Mesenchymal stem cell (in vitro differentiated cells and primary cell): ENCODE results near the gene ALOX12B.
A peak's percentile ranks its signal among the peaks of the same experiment; 100 is the strongest.

Experiments
- DNase-seq: peaks from one replicate; pipeline ENCODE4 v3.0.0-alpha.2; 2013
- H2AFZ ChIP-seq: one replicate; pipeline ENCODE4 v1.6.1; 2013; ENCODE audit warnings: low read depth, mild to moderate bottlenecking, control low read depth, inconsistent platforms, low read length, moderate library complexity
- H2AK5ac ChIP-seq: 2 replicates; pipeline ENCODE4 v1.6.1; 2013; ENCODE audit warnings: low read length, moderate library complexity, mild to moderate bottlenecking, inconsistent platforms; ENCODE audit not compliant: severe bottlenecking
- H2BK120ac ChIP-seq: one replicate; pipeline ENCODE4 v1.6.1; 2013; ENCODE audit warnings: low read depth, mild to moderate bottlenecking, inconsistent platforms, low read length, moderate library complexity
- H2BK12ac ChIP-seq, 2 experiments: one replicate each; pipeline ENCODE4 v1.6.1; 2013; ENCODE audit warnings: inconsistent platforms in 2 of 2, low read length in 2 of 2, mild to moderate bottlenecking in 2 of 2, moderate library complexity in 2 of 2, control low read depth in 1 of 2
- H2BK15ac ChIP-seq: one replicate; pipeline ENCODE4 v1.6.1; 2013; ENCODE audit warnings: mild to moderate bottlenecking, low read depth, inconsistent platforms; ENCODE audit not compliant: poor library complexity, severe bottlenecking
- H2BK5ac ChIP-seq: 2 replicates; pipeline ENCODE4 v1.6.1; 2013; ENCODE audit warnings: low read depth, mild to moderate bottlenecking, low read length, control low read depth, inconsistent platforms; ENCODE audit not compliant: poor library complexity, severe bottlenecking
- H3K14ac ChIP-seq, 2 experiments: one replicate each; pipeline ENCODE4 v1.6.1; 2013; ENCODE audit warnings: inconsistent platforms in 2 of 2, low read length in 2 of 2, control low read depth in 1 of 2, mild to moderate bottlenecking in 1 of 2, moderate library complexity in 1 of 2
- H3K18ac ChIP-seq, 2 experiments: one replicate each; pipeline ENCODE4 v1.6.1; 2013; ENCODE audit warnings: inconsistent platforms in 2 of 2, low read length in 2 of 2, control low read depth in 1 of 2, low read depth in 1 of 2, mild to moderate bottlenecking in 1 of 2
- H3K23ac ChIP-seq, 2 experiments: one replicate each; pipeline ENCODE4 v1.6.1; 2013; ENCODE audit warnings: inconsistent platforms in 2 of 2, low read length in 2 of 2, mild to moderate bottlenecking in 2 of 2, moderate library complexity in 2 of 2, control low read depth in 1 of 2
- H3K27ac ChIP-seq: 2 replicates; pipeline ENCODE4 v1.5.1; 2013; ENCODE audit warnings: mild to moderate bottlenecking, moderate library complexity, low read length, control low read depth, inconsistent platforms; ENCODE audit not compliant: poor library complexity, severe bottlenecking
- H3K27me3 ChIP-seq, 2 experiments: 2 replicates each; pipeline versions ENCODE4 v1.6.1 to v1.7.0; 2013; ENCODE audit warnings: low read length in 2 of 2, mild to moderate bottlenecking in 2 of 2, moderate library complexity in 2 of 2, control low read depth in 1 of 2, inconsistent platforms in 1 of 2; ENCODE audit not compliant: control insufficient read depth in 1 of 2, insufficient read depth in 1 of 2
- H3K36me3 ChIP-seq, 2 experiments: 2 replicates each; pipeline versions ENCODE4 v1.6.1 to v1.7.0; 2013; ENCODE audit warnings: low read length in 2 of 2, control low read depth in 1 of 2, inconsistent platforms in 1 of 2, low read depth in 1 of 2, mild to moderate bottlenecking in 1 of 2; ENCODE audit not compliant: insufficient read depth in 2 of 2, control insufficient read depth in 1 of 2
- H3K4ac ChIP-seq, 2 experiments: one replicate each; pipeline ENCODE4 v1.6.1; 2013; ENCODE audit warnings: inconsistent platforms in 2 of 2, low read length in 2 of 2, mild to moderate bottlenecking in 2 of 2, moderate library complexity in 2 of 2, control low read depth in 1 of 2, low read depth in 1 of 2
- H3K4me1 ChIP-seq: 2 replicates; pipeline ENCODE4 v1.6.1; 2013; ENCODE audit warnings: low read depth, low read length, control low read depth; ENCODE audit not compliant: control insufficient read depth, insufficient read depth
- H3K4me2 ChIP-seq: 2 replicates; pipeline ENCODE4 v1.6.1; 2013; ENCODE audit warnings: low read length, mild to moderate bottlenecking, inconsistent platforms; ENCODE audit not compliant: poor library complexity, severe bottlenecking
- H3K4me3 ChIP-seq, 2 experiments: 2 replicates each; pipeline versions ENCODE4 v1.5.1 to v1.7.0; 2013; ENCODE audit warnings: low read length in 2 of 2, mild to moderate bottlenecking in 2 of 2, control low read depth in 1 of 2, low read depth in 1 of 2; ENCODE audit not compliant: insufficient read depth in 1 of 2
- H3K79me1 ChIP-seq: replicated peaks from 2 replicates; pipeline ENCODE4 v1.6.1; 2013; ENCODE audit warnings: mild to moderate bottlenecking, control low read depth, low read length, inconsistent platforms; ENCODE audit not compliant: poor library complexity, severe bottlenecking
- H3K9ac ChIP-seq: 2 replicates; pipeline ENCODE4 v1.7.0; 2013; ENCODE audit warnings: mild to moderate bottlenecking, low read length, moderate library complexity
- H3K9me3 ChIP-seq: 2 replicates; pipeline ENCODE4 v1.7.0; 2013; ENCODE audit warnings: mild to moderate bottlenecking, low read length; ENCODE audit not compliant: control insufficient read depth
- H4K8ac ChIP-seq: one replicate; pipeline ENCODE4 v1.6.1; 2013; ENCODE audit warnings: inconsistent platforms, mild to moderate bottlenecking, low read length, moderate library complexity
- H4K91ac ChIP-seq: one replicate; pipeline ENCODE4 v1.6.1; 2013; ENCODE audit warnings: mild to moderate bottlenecking, low read length, inconsistent platforms
- WGBS: methylation state at CpG from one replicate; pipeline ENCODE4 v1.1.7; 2013; ENCODE audit warnings: mixed read lengths; 5-methylcytosine and 5-hydroxymethylcytosine counted together

The ALOX12B gene

DNA sequence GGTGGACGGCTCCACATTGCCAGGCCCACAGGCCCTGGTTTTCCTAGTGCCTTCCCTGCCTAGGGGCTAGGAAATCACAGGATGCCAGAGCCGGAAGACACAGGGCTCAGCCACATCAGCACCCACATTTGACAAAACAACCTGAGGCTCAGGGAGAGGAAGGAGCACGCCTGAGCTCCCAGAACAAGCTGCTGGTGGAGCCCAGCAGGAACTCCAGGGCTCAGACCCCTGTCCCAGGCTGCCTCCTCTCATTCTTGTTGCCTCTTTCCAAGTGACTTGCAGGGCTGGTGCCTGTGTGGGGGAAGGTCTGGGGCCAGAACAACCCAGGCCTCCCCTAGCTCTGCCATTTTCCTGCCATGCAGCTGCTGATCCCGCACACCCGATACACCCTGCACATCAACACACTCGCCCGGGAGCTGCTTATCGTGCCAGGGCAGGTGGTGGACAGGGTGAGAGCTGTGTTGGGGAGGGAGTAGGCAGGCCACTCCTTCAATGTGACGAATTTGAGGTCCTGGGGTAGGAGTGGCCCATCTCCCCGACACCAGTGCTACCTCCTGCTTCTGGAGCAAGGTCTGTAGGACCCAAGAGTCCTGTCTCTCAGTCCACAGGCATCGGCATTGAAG, 41.1 kb downstream of the ALOX12B start:
- Histone ChIP-seq H3K9ac (no peak overlapping the region), H3K4me1 (no peaks in the 10 kb centered on the region), H3K79me1 (no peaks in the 10 kb centered on the region), H3K14ac (no peak overlapping the region), H3K9me3 (no peaks in the 10 kb centered on the region), H3K27ac (no peak overlapping the region), H2BK120ac (no peak overlapping the region), H3K27me3 (peaks cover 29 to 50% of the 10 kb centered on the region in 2 experiments), H4K91ac (no peak overlapping the region), H3K4me2 (no peak overlapping the region), H2AK5ac (no peak overlapping the region), H2AFZ (no peak overlapping the region), H2BK5ac (no peak overlapping the region), H3K36me3 (no peaks in the 10 kb centered on the region), H4K8ac (no peak overlapping the region), H2BK15ac (peak overlapping the region; percentile 26), H2BK12ac (no peak overlapping the region), H3K4ac (no peak overlapping the region), H3K18ac (no peak overlapping the region), H3K23ac (no peak overlapping the region), H3K4me3 (no peak overlapping the region)
- DNase-seq = no peak
- 79% methylated on average over 8 of the region's 11 CpGs for WGBS

DNA sequence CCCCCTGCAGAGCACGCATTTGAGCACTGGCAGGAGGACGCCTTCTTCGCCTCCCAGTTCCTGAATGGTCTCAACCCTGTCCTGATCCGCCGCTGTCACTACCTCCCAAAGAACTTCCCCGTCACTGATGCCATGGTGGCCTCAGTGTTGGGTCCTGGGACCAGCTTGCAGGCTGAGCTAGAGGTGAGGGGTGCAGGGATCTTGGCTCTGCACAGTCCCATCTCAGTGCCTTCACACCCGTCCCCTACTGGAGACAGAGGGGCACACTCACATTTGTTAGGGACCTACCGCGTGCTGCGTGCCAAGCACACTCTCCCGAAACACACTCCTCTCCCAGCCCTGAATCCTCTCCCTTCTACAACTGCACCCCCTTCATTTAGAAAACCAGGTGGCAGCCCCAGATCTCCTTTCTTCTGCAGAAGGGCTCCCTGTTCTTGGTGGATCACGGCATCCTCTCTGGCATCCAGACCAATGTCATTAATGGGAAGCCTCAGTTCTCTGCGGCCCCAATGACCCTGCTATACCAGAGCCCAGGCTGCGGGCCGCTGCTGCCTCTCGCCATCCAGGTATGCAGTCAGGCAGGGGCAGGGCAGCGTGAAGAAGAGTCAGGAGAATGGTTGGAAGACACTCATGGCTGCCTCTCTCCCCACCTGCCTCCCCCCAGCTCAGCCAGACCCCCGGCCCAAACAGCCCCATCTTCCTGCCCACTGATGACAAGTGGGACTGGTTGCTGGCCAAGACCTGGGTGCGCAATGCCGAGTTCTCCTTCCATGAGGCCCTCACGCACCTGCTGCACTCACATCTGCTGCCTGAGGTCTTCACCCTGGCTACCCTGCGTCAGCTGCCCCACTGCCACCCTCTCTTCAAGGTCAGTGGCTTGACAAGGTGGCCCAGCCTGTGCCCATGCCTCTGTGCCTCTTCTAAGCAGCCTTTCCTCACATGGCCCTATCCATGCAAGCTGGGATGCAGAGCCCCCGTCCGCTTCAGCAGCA, 42.4 kb downstream of the ALOX12B start:
- Histone ChIP-seq H3K14ac (no peak overlapping the region), H3K23ac (peak overlapping the region in 1 of 2 experiments; percentile 79), H3K4ac (no peak overlapping the region), H3K9ac (no peak overlapping the region), H3K79me1 (no peaks in the 10 kb centered on the region), H3K27ac (no peak overlapping the region), H3K27me3 (peaks cover 38 to 41% of the 10 kb centered on the region in 2 experiments), H4K91ac (no peak overlapping the region), H3K4me3 (no peak overlapping the region), H4K8ac (no peak overlapping the region), H3K4me2 (no peak overlapping the region), H2BK12ac (no peak overlapping the region), H2BK5ac (no peak overlapping the region), H2BK120ac (no peak overlapping the region), H2BK15ac (no peak overlapping the region), H2AFZ (no peak overlapping the region), H2AK5ac (no peak overlapping the region), H3K36me3 (no peaks in the 10 kb centered on the region), H3K4me1 (no peaks in the 10 kb centered on the region), H3K9me3 (no peaks in the 10 kb centered on the region), H3K18ac (no peak overlapping the region)
- WGBS = 78% methylated on average over 23 of the region's 24 CpGs
- no peak for DNase-seq

DNA sequence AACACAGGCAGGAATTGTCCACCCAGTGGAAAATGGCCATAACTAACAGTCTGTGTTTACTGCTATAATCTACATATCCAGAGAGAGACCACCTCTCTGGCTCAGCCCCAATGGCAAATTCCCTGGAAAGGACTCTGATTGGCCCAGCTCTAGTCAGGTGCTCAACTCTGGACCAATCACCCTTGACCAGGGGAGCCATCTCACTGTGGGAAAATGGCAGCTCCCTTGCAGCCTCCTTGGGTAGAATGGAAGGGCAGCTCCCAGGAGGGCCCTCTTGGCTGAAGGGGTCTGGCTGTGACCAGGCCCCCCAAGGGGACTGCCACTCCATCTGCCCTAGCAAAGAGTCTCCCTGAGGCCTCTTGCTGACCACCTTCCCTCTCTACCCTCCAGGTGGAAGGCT, 45.5 kb downstream of the ALOX12B start:
- Histone ChIP-seq H2BK15ac (no peak overlapping the region), H3K14ac (no peak overlapping the region), H3K79me1 (no peaks in the 10 kb centered on the region), H3K4me1 (peaks cover 7% of the 10 kb centered on the region), H2BK5ac (no peak overlapping the region), H3K23ac (no peak overlapping the region), H4K8ac (no peak overlapping the region), H3K27ac (no peak overlapping the region), H2BK12ac (peak overlapping the region in 1 of 2 experiments; percentile 4), H3K4me3 (no peak overlapping the region), H3K36me3 (no peaks in the 10 kb centered on the region), H3K18ac (no peak overlapping the region), H4K91ac (no peak overlapping the region), H2AK5ac (no peak overlapping the region), H3K9ac (peak overlapping the region; percentile 66), H3K4ac (no peak overlapping the region), H3K9me3 (no peaks in the 10 kb centered on the region), H3K27me3 (peaks cover 33 to 58% of the 10 kb centered on the region in 2 experiments), H2AFZ (no peak overlapping the region), H2BK120ac (no peak overlapping the region), H3K4me2 (no peak overlapping the region)
- DNase-seq = no peak

DNA sequence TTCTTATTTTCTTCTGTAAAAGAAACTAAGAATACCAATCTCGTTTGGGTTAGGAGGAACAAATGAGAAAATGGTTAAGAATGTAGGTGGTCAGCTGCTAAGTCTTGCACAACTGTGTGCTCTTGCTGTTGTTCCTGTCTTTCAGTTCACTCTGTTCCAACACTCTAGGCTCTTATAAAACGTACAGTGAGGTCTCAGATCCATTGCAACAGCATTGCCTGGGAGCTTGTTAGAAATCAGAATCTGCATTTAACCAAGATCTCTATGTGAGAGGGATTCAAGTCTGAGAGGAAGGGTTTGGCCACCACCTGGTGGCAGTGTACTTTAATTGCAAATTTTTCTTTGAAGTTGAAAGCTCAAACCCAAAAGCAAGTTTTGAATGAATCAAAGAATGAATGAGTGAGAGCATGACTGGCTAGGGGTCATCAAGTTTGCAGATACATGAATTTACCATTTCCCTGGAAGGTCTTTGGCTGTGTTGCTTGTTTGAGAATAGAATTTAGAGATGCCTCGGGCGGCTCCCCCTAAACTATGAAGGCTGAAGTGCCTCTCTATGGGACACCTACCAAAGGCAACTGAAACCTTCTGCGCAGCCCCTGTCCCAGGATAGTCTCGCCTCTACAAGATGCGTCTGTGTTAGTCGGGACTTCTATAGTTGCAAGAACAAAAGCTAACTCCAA, 46.1 kb downstream of the ALOX12B start:
- 54% methylated on average over 8 of the region's 8 CpGs for WGBS

More for the DNA sequence above, 46.1 kb downstream of the ALOX12B start:
- Histone ChIP-seq H3K4me1 (peaks cover 7% of the 10 kb centered on the region), H3K14ac (no peak overlapping the region), H2BK120ac (no peak overlapping the region), H3K27me3 (peaks cover 27 to 52% of the 10 kb centered on the region in 2 experiments), H2AFZ (no peak overlapping the region), H3K9ac (peak overlapping the region; percentile 66), H2BK15ac (no peak overlapping the region), H3K4me2 (no peak overlapping the region), H2AK5ac (no peak overlapping the region), H2BK12ac (peak overlapping the region in 1 of 2 experiments; percentile 4), H3K27ac (no peak overlapping the region), H3K18ac (no peak overlapping the region), H3K9me3 (no peaks in the 10 kb centered on the region), H3K23ac (no peak overlapping the region), H3K36me3 (no peaks in the 10 kb centered on the region), H3K79me1 (no peaks in the 10 kb centered on the region), H3K4ac (no peak overlapping the region), H3K4me3 (peak overlapping the region in 1 of 2 experiments; percentile 51), H2BK5ac (no peak overlapping the region), H4K8ac (no peak overlapping the region), H4K91ac (no peak overlapping the region)
- DNase-seq = peak; percentile 83
